HL-60 (cell line): ENCODE measurements around the gene MYMK.

Experiments used
- DNase-seq, 2 experiments: peaks; one replicate each; pipeline ENCODE4 v3.0.0-alpha.2; 2010 to 2020; ENCODE audit warnings: low read depth in 1 of 2, low spot score in 1 of 2
- H3K27ac ChIP-seq: fragments of 250-450 bp; sonication (Bioruptor Pico); replicated peaks from 2 replicates; pipeline ENCODE4 v1.5.1; 2020; ENCODE audit warnings: mild to moderate bottlenecking, moderate library complexity
- H3K27me3 ChIP-seq: fragments of 250-450 bp; sonication (Bioruptor Pico); 2 replicates; pipeline ENCODE4 v1.5.1; 2021; ENCODE audit warnings: mild to moderate bottlenecking, moderate library complexity; ENCODE audit not compliant: insufficient read depth, poor library complexity, severe bottlenecking
- H3K4me3 ChIP-seq: replicated peaks from 2 replicates; pipeline ENCODE4 v1.5.1; 2011; ENCODE audit warnings: mild to moderate bottlenecking, control low read depth, low read length; ENCODE audit not compliant: insufficient read depth
- CTCF ChIP-seq: IDR thresholded peaks from one replicate; pipeline ENCODE4 v1.5.1; 2011; ENCODE audit warnings: low read length, control low read depth, inconsistent platforms; ENCODE audit not compliant: insufficient read depth
- GABPA ChIP-seq: IDR thresholded peaks from 2 replicates; pipeline ENCODE4 v1.6.1; 2012; ENCODE audit warnings: low read depth
- POLR2AphosphoS5 ChIP-seq: IDR thresholded peaks from 2 replicates; pipeline ENCODE4 v1.6.1; 2012; ENCODE audit warnings: low read depth
- REST ChIP-seq: IDR thresholded peaks from 2 replicates; pipeline ENCODE4 v1.6.1; 2012; ENCODE audit warnings: low read depth; ENCODE audit not compliant: insufficient replicate concordance
- SPI1 ChIP-seq: IDR thresholded peaks from 2 replicates; pipeline ENCODE4 v1.6.1; 2012; ENCODE audit warnings: low read depth, mild to moderate bottlenecking, borderline replicate concordance

Gene MYMK

GRCh38 chr9:133522073-133522910 lies 2.5 kb downstream of the MYMK start:
- Histone ChIP-seq H3K27ac (no peak overlapping the region), H3K27me3 (peaks cover 2% of the 10 kb centered on the region), H3K4me3 (no peak overlapping the region)
- no peak for TF ChIP-seq POLR2AphosphoS5
- TF ChIP-seq GABPA: no peak
- no peak for TF ChIP-seq CTCF
- TF ChIP-seq SPI1: no peak
- no peak for TF ChIP-seq REST
- no peak for DNase-seq

GRCh38 chr9:133521122-133522072 lies 3.4 kb downstream of the MYMK start:
- DNase-seq: no peak
- Histone ChIP-seq H3K27me3 (no peaks in the 10 kb centered on the region), H3K27ac (no peak overlapping the region), H3K4me3 (no peak overlapping the region)
- TF ChIP-seq SPI1 (no peak), GABPA (no peak), POLR2AphosphoS5 (no peak), CTCF (no peak), REST (no peak)

GRCh38 chr9:133520121-133520835 lies 4.5 kb downstream of the MYMK start:
- H3K4me3 ChIP-seq: no peak overlapping the region
- peaks cover 2% of the 10 kb centered on the region for H3K27me3 ChIP-seq
- TF ChIP-seq CTCF: no peak
- TF ChIP-seq SPI1: no peak
- TF ChIP-seq GABPA: no peak
- no peak overlapping the region for H3K27ac ChIP-seq
- no peak for DNase-seq
